Fibroblast of villous mesenchyme (primary cell): ENCODE data around the gene SLC9A5. TPM values are rescaled to one million over a fixed set of nuclear protein-coding genes. Genes with fewer than 3 reads are reported as not detected.

Experiments used
- DNase-seq: peaks from one replicate; pipeline ENCODE4 v3.0.0-alpha.2; 2010; ENCODE audit warnings: low read depth
- H3K4me3 ChIP-seq: 2 replicates; pipeline ENCODE4 v1.5.1; 2011; ENCODE audit warnings: low read depth, mild to moderate bottlenecking, low read length
- total RNA-seq: library from RNA; depleted of rRNA; stranded (reverse); fragments of >200 nt; gene quantifications from 2 replicates; pipeline ENCODE4 v1.2.3, GENCODE V29; 2012
- TF ChIP-seq, protein P1 (sequence below): IDR thresholded peaks from 2 replicates; pipeline ENCODE4 v1.5.1; 2012; ENCODE audit warnings: low read depth, mild to moderate bottlenecking, low read length; ENCODE audit not compliant: insufficient read depth

SLC9A5 gene
- total RNA-seq, 1 donor: 2.2 TPM

DNA sequence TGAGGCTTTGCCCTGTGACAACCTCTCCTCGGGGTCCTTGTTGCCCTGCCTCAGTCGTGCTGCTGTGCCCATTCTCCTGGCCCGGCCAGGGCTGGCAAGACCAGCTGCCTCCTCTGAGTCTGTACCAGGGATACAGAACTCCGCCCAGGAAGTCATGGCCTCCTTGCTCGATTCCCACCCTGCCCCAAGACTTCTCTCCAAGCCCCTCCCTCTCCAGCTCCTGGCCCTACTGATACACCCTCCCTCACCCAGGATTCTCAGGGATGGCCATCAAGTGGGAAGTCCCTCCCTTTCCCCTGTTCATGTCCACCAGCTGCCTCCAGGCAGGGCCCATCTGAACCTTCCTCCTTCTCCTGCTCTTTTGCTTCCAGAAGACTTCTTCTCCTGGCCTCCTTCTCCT, 33.1 kb upstream of the SLC9A5 start:
- H3K4me3 ChIP-seq: no peak overlapping the region
- DNase-seq: no peak
- TF ChIP-seq, protein P1, sequence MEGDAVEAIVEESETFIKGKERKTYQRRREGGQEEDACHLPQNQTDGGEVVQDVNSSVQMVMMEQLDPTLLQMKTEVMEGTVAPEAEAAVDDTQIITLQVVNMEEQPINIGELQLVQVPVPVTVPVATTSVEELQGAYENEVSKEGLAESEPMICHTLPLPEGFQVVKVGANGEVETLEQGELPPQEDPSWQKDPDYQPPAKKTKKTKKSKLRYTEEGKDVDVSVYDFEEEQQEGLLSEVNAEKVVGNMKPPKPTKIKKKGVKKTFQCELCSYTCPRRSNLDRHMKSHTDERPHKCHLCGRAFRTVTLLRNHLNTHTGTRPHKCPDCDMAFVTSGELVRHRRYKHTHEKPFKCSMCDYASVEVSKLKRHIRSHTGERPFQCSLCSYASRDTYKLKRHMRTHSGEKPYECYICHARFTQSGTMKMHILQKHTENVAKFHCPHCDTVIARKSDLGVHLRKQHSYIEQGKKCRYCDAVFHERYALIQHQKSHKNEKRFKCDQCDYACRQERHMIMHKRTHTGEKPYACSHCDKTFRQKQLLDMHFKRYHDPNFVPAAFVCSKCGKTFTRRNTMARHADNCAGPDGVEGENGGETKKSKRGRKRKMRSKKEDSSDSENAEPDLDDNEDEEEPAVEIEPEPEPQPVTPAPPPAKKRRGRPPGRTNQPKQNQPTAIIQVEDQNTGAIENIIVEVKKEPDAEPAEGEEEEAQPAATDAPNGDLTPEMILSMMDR: no peak

DNA sequence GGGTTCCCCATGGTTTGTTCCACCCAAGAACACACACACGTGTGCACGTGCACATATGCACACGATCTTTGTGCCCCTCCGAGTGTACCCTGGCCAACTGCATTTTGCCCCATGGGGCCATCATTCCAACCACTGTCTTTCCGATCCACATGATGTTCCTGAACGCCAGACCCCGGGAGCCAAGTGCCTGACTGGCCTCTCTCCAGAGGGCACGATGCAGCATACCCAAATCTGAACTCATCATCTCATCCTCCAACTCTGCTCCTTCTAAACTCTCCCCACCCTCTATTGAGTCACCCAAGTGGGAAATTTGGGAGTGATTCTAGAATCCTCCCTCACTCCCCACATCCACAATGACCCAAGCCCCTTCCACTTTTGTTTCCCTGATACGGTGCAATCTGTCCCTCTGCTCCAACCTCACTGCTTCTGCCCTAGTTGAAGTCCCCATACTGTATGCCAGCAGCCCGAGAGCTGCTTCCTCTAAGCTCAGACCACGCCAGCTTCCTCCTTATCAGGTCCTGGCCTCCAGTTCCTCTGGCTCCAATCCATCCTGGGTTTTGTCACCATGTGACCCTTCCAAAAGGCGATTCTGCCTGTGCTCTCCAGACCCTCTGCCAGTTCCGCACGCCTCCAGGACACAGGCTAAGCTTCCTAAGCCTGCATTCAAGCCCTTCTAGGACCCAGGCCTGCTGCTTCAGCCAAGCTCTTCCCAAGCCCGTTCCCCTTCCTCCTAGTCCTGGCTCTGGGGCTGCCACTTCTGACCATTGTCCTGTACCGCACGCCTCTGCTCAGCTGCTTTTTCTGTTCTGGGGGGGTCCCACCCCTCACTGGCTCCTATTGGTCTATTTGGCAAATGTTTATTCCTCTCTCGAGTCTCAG, 31.9 kb upstream of the SLC9A5 start:
- no peak overlapping the region for H3K4me3 ChIP-seq
- DNase-seq: no peak
- TF ChIP-seq, protein P1: no peak

DNA sequence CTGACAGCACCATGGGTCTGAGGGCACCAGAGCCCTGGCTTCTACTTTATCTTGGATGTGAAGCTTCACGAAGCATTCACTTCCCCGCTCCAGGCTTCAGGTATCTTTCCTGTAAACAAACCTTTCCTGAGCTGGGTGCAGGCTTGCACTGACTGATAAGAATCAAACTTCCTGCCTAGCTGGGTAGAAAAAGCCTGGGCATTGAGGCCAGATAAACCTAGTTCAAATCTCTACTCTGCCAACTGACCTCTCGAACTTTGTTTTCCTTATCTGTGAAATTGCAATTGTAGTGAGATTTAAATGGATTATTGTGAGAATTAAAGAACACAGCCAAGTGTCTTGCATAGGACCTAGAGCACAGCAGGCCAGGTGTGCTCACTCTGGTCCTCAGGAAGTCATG, 24.8 kb upstream of the SLC9A5 start:
- TF ChIP-seq, protein P1: no peak
- no peak for DNase-seq
- no peak overlapping the region for H3K4me3 ChIP-seq

DNA sequence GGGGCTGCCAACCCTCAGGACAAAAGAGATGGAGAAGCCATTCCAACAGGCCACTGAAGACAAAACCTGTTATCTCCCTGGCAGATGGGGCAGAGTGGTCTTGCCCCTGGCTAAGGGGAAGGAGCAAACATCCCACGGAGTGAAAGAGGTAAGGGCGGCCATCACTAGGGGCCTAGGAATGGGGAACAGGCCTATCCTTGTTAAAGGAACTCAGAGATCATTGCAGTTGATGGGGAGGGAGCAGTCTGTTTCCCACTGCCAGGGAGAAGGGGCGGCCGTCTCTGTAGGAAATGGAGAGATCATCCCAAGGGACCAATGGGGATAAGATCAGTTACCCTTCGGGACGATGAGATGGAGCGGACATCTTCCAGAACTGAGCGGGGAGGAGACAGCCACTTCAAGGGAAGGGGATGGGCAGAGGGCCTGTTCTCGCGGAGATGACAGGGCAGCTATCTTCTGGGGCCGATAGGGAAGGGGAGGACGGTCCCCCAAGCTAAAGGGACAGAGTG, 22.4 kb upstream of the SLC9A5 start:
- peak overlapping the region; percentile 100 for H3K4me3 ChIP-seq
- no peak for DNase-seq
- TF ChIP-seq, protein P1: no peak

DNA sequence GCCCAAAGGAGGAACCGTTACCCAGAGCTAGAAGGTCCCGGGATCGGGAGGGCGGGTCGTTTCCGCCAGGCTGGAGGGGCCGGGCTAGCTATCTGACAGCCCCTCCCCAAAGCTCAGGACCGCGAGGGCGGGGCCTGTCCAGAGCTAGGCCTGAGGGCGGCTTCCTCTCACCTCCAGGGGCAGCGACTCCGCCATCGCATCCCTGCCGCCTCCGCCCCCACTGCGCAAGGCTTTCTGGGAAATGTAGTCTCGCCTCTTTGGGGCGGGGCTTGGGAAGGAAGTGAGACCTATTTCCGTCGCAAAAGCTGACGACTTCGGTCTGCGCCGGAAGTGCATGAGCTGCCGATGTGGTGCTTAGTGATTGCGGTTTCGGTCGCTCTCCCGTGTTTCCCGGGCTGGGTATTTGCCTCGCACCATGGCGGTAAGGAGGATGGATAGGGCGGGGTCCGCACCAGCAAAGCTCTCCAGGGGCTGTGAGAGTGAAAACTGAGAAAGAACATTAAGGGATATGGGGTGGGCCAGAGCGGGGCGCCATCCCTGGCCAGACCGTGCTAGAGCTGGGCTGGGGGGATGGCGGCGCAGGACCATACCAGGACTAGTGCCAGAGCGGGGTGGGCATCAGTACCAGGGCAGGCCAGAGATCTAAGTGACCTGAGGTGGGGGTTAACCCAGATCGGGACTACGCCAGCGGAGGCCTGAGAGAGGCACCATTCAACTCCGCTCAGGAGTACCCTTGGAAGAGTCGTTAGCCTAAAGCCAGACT, 21.8 kb upstream of the SLC9A5 start, which contains the start of gene TMEM208:
Gene TMEM208, plus strand, starts transcription at position 327 of the 763 bp plus-strand sequence. Its CDS starts 89 bp downstream, at position 416.
- DNase-seq: peak; percentile 99
- H3K4me3 ChIP-seq: peak within 1 kb of the TSS; percentile 100
- TF ChIP-seq, protein P1: peak; percentile 1

DNA sequence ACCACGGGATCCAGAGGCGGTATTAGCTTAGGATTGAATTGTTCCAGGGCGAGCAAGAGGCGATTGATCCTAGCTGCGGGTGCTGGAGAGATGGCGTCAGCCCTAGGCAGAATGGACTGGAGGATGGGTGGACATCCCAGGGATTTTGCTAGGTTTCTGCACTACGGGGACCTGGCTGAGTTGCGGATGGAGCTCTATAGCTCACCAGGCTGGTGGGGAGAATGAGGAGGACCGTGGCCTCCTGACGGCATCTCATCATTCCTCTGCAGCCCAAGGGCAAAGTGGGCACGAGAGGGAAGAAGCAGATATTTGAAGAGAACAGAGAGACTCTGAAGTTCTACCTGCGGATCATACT, 21.2 kb upstream of the SLC9A5 start:
- H3K4me3 ChIP-seq: peak overlapping the region; percentile 100
- TF ChIP-seq, protein P1: no peak
- no peak for DNase-seq
